ENCODE data around the gene GPC6. TPM values are rescaled to one million over a fixed set of nuclear protein-coding genes. Genes with fewer than 3 reads are reported as not detected.

The GPC6 gene
- total RNA-seq, 1 donor from 2014 or later, result 42.9 TPM

DNA sequence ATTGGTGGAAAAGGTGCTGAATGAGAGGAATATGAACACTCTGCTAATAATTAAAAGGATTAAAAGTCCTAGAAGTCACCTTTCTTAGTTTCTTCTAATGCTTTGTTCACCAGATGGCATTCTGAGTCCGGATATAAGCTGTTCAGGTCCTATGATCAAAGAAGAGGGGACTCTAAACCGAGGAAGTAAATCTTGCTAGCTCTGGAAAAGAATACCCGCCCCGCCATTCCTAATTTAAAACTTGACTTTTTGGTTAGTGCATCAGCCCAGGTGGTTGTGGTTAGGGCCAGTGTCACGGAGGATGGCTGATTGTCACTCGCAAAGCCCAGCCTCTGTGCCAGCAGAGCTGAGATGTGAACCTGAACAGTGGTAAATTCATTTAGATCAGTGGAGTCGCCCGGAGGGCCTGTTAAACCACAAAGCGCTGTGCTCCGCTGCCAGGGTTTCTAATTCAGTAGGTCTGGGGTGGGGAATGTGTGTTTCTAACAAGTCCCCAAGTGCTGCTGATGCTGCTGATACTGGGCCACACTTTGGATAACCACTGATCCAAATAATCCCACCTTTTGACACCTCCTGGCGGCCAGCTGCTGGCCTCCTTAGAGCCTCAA is 827.5 kb downstream of the GPC6 start:
- H3K27ac Mint-ChIP-seq, result no peak overlapping the region
- Histone ChIP-seq H3K4me3 (no peak overlapping the region), H3K9me3 (ENCODE audit: low read depth) (no peaks in the 10 kb centered on the region), H4K20me1 (ENCODE audit: low read depth) (no peaks in the 10 kb centered on the region), H3K9ac (no peak overlapping the region), H3K36me3 (no peaks in the 10 kb centered on the region), H2AFZ (replicated peaks) (no peak overlapping the region), H3K27ac (no peak overlapping the region), H3K4me2 (no peak overlapping the region), H3K4me1 (peaks cover 2% of the 10 kb centered on the region), H3K27me3 (no peaks in the 10 kb centered on the region), H3K79me2 (ENCODE audit: low read depth) (no peaks in the 10 kb centered on the region), H3F3A (ENCODE audit: low read depth) (no peaks in the 10 kb centered on the region)
- no peak for TF ChIP-seq EZH2 (IDR thresholded peaks at IDR 0.05)
- no peak for DNase-seq (ENCODE audit: low spot score)
- H3K9me3 Mint-ChIP-seq, result no peaks in the 10 kb centered on the region
- no peaks in the 10 kb centered on the region for H3K4me1 Mint-ChIP-seq
- no peaks in the 10 kb centered on the region for H3K27me3 Mint-ChIP-seq (ENCODE audit: insufficient read depth, low read depth)
- no peak overlapping the region for H3K4me3 Mint-ChIP-seq
- no peaks in the 10 kb centered on the region for H3K36me3 Mint-ChIP-seq

GRCh38 chr13:94056362-94056990 is 829.9 kb downstream of the GPC6 start:
- Mint-ChIP-seq H3K27me3 (ENCODE audit: insufficient read depth, low read depth) (no peaks in the 10 kb centered on the region), H3K36me3 (no peaks in the 10 kb centered on the region), H3K27ac (no peak overlapping the region), H3K4me1 (peaks cover 9% of the 10 kb centered on the region), H3K9me3 (no peaks in the 10 kb centered on the region), H3K4me3 (no peak overlapping the region)
- Histone ChIP-seq H3K27ac (no peak overlapping the region), H3K27me3 (no peaks in the 10 kb centered on the region), H3K4me2 (no peak overlapping the region), H3K4me3 (no peak overlapping the region), H4K20me1 (ENCODE audit: low read depth) (no peaks in the 10 kb centered on the region), H2AFZ (replicated peaks) (no peak overlapping the region), H3K4me1 (peaks cover 10% of the 10 kb centered on the region), H3K36me3 (no peaks in the 10 kb centered on the region), H3F3A (ENCODE audit: low read depth) (no peaks in the 10 kb centered on the region), H3K9me3 (ENCODE audit: low read depth) (no peaks in the 10 kb centered on the region), H3K79me2 (ENCODE audit: low read depth) (no peaks in the 10 kb centered on the region), H3K9ac (no peak overlapping the region)
- DNase-seq (ENCODE audit: low spot score), result no peak
- TF ChIP-seq EZH2phosphoT487 (IDR thresholded peaks at IDR 0.05) (no peak), EZH2 (IDR thresholded peaks at IDR 0.05) (no peak)
- TF ChIP-seq, protein P1, sequence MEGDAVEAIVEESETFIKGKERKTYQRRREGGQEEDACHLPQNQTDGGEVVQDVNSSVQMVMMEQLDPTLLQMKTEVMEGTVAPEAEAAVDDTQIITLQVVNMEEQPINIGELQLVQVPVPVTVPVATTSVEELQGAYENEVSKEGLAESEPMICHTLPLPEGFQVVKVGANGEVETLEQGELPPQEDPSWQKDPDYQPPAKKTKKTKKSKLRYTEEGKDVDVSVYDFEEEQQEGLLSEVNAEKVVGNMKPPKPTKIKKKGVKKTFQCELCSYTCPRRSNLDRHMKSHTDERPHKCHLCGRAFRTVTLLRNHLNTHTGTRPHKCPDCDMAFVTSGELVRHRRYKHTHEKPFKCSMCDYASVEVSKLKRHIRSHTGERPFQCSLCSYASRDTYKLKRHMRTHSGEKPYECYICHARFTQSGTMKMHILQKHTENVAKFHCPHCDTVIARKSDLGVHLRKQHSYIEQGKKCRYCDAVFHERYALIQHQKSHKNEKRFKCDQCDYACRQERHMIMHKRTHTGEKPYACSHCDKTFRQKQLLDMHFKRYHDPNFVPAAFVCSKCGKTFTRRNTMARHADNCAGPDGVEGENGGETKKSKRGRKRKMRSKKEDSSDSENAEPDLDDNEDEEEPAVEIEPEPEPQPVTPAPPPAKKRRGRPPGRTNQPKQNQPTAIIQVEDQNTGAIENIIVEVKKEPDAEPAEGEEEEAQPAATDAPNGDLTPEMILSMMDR (IDR thresholded peaks at IDR 0.05), result no peak

DNA sequence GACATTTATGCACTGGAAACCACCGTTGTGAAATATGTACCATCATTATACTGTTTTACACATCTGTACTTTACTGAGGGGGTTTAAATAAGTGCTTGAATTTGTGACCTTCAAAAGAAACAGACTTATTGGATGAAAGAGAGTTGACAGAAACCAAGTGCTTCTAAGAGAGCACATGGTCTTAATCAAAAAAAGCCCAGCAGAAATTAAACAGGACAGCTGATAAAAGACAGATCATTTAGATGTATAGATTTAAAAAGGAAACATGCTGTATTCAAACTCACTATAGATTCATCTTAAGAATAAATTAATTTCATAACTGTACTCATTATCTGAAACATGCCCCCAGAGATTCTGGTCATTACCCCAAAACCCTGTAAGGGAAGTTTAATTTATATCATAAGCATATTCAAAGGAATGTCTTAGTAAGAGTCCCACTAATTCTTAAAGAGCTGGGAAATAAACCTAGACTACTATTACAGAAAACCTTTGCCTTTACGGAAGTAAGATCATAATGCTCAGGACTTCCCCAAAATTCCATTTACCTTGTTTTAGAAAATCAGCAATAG is 831.1 kb downstream of the GPC6 start:
- H2AFZ ChIP-seq (replicated peaks), result no peak overlapping the region
- H3K27me3 ChIP-seq, result no peaks in the 10 kb centered on the region
- no peak overlapping the region for H3K4me2 ChIP-seq
- DNase-seq (ENCODE audit: low spot score), result no peak
- H4K20me1 ChIP-seq (ENCODE audit: low read depth), result no peaks in the 10 kb centered on the region
- Mint-ChIP-seq H3K4me3 (no peak overlapping the region), H3K36me3 (no peaks in the 10 kb centered on the region), H3K27me3 (ENCODE audit: insufficient read depth, low read depth) (no peaks in the 10 kb centered on the region), H3K4me1 (peaks cover 14% of the 10 kb centered on the region), H3K9me3 (no peaks in the 10 kb centered on the region), H3K27ac (no peak overlapping the region)
- H3K79me2 ChIP-seq (ENCODE audit: low read depth), result no peaks in the 10 kb centered on the region
- no peaks in the 10 kb centered on the region for H3K36me3 ChIP-seq
- no peaks in the 10 kb centered on the region for H3F3A ChIP-seq (ENCODE audit: low read depth)
- TF ChIP-seq EZH2 (IDR thresholded peaks at IDR 0.05) (no peak), EZH2phosphoT487 (IDR thresholded peaks at IDR 0.05) (no peak)
- TF ChIP-seq, protein P1 (IDR thresholded peaks at IDR 0.05), result no peak
- H3K27ac ChIP-seq, result no peak overlapping the region
- H3K4me3 ChIP-seq, result no peak overlapping the region
- peaks cover 10% of the 10 kb centered on the region for H3K4me1 ChIP-seq
- no peaks in the 10 kb centered on the region for H3K9me3 ChIP-seq (ENCODE audit: low read depth)
- no peak overlapping the region for H3K9ac ChIP-seq

DNA sequence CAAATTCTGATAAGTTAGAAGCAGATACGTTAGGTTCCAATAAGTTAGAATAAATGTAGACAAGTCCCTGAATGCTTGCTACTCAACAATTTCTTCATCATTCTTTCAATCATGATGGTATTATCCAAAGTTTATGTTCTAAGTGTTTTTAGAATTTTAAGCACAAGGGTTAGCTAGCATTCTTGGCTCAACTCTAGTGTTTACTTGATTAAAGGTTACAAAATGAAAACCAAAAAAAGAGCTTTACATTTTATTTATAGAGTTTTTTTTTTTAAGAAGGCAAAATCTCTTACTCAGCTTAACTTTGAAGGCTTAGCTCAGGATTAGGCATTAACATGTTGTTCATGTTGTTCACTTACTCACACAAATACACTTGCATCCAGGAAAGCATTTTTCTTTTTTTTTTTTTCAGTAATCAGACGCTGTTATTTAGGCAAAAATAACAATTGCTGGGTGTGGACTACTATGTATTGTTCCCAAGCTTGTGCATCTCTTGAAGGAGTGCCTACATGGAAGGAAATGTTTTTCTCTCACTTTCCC is 832.3 kb downstream of the GPC6 start:
- Histone ChIP-seq H3K27ac (no peak overlapping the region), H3K9ac (no peak overlapping the region), H2AFZ (replicated peaks) (no peak overlapping the region), H3K4me3 (no peak overlapping the region), H3F3A (ENCODE audit: low read depth) (no peaks in the 10 kb centered on the region), H3K4me1 (peaks cover 10% of the 10 kb centered on the region), H3K9me3 (ENCODE audit: low read depth) (no peaks in the 10 kb centered on the region), H3K27me3 (no peaks in the 10 kb centered on the region), H3K79me2 (ENCODE audit: low read depth) (no peaks in the 10 kb centered on the region), H3K4me2 (no peak overlapping the region), H3K36me3 (no peaks in the 10 kb centered on the region), H4K20me1 (ENCODE audit: low read depth) (no peaks in the 10 kb centered on the region)
- no peak for TF ChIP-seq EZH2 (IDR thresholded peaks at IDR 0.05)
- TF ChIP-seq, protein P1 (IDR thresholded peaks at IDR 0.05), result no peak
- no peak for TF ChIP-seq EZH2phosphoT487 (IDR thresholded peaks at IDR 0.05)
- DNase-seq (ENCODE audit: low spot score), result no peak
- Mint-ChIP-seq H3K4me1 (peaks cover 24% of the 10 kb centered on the region), H3K27me3 (ENCODE audit: insufficient read depth, low read depth) (no peaks in the 10 kb centered on the region), H3K27ac (no peak overlapping the region), H3K36me3 (no peaks in the 10 kb centered on the region), H3K9me3 (no peaks in the 10 kb centered on the region), H3K4me3 (no peak overlapping the region)

All from neural progenitor cell (in vitro differentiated cells).